D341Med (cell line): Measurements from ENCODE around the gene FLYWCH1.

Experiments
- DNase-seq: peaks from one replicate; pipeline ENCODE4 v3.0.0; 2012; ENCODE audit warnings: low spot score

FLYWCH1 gene, protein sequence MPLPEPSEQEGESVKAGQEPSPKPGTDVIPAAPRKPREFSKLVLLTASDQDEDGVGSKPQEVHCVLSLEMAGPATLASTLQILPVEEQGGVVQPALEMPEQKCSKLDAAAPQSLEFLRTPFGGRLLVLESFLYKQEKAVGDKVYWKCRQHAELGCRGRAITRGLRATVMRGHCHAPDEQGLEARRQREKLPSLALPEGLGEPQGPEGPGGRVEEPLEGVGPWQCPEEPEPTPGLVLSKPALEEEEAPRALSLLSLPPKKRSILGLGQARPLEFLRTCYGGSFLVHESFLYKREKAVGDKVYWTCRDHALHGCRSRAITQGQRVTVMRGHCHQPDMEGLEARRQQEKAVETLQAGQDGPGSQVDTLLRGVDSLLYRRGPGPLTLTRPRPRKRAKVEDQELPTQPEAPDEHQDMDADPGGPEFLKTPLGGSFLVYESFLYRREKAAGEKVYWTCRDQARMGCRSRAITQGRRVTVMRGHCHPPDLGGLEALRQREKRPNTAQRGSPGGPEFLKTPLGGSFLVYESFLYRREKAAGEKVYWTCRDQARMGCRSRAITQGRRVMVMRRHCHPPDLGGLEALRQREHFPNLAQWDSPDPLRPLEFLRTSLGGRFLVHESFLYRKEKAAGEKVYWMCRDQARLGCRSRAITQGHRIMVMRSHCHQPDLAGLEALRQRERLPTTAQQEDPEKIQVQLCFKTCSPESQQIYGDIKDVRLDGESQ

DNA sequence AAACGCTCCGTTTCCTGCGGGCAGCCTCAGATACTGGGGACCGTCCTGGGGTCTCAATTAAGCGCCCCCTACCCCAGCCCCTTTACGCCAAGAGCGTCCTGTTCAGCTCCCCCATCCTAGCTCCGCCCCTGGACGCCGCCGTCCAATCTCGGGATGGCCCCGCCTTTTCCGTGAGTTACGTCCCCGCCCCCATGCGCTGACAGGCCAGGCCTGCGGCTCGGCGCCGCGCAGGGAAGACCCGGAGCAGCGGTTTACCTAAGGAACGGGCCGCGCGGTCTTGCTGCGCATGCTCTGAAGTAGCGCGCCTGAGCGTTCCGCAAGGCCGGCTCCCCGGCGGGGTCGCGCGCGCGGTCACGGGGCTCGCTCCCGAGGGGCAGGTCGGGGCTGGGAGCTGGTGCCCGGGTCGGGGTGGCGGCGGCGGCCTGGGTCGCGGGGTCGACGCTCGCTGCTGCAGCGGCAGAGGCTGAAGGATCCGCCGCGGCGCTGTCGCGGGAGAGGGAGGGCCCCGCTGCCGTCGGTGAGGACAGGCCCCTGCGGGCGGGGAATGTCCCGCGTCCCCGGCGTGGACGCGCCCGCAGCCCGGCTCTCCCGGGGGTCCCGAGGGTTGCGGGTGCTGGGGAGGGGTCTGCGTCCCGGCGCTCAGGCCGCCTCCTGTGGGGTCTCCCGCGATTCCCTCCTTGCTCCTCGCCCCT lies at the start of gene FLYWCH1:
Gene FLYWCH1, plus strand, starts transcription at position 294 of the 692 bp plus-strand sequence. CDS start 17,755 bp downstream, outside the sequence.
- peak; percentile 95 for DNase-seq

DNA sequence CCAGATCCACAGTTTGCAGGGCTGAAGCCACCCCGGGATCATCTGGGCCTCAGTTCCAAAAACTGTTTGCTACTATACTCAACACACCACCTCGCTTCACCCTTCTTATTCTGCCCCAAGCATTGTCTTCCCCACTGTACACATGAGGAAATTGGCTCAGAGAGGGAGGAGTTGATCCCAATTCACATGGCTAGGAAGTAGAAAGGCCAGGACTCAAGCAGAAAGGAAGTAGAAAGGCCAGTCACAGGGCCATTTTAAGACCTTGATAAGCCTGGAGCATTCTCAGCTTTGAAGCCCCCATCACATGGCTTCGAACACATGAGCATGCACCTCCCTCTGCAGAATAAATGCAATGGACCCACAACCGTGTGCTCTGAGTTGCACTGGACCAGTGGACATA lies 46.1 kb upstream of the FLYWCH1 start:
- no peak for DNase-seq

DNA sequence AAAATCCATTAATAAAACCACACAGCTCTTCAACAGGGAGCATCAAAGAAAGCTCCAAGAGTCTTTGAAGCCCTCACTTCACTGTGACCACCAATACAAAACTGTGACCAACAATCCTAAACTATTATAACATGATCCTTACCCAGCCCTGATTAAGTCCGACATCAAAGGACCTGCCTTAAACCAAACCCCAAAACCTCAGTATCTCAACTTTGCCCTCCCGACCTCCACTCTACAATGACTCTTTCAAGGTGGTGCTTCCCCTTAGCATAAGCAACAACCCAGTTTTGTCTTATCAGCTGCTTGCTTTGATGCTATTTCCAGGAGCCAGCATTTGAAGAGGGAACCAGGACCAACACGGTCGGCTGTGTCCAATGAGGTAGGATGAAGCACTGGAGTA lies 45.3 kb upstream of the FLYWCH1 start:
- DNase-seq: no peak

DNA sequence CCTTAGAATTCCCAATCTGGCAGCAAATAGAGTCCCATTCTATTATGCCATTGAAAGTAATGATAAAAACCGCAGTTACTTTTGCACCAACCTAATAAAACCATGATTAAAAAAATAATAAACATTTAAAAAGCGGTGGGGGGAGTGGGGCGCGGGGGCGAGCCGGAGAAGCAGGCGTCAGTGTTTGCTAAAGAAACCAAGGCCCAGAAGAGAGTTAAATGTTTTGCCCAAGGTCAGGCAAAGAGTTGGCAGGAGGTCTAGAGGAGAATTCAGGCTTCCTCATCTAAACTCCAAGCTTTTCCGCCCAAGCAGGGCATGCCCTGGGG lies 44.1 kb upstream of the FLYWCH1 start:
- DNase-seq: no peak

DNA sequence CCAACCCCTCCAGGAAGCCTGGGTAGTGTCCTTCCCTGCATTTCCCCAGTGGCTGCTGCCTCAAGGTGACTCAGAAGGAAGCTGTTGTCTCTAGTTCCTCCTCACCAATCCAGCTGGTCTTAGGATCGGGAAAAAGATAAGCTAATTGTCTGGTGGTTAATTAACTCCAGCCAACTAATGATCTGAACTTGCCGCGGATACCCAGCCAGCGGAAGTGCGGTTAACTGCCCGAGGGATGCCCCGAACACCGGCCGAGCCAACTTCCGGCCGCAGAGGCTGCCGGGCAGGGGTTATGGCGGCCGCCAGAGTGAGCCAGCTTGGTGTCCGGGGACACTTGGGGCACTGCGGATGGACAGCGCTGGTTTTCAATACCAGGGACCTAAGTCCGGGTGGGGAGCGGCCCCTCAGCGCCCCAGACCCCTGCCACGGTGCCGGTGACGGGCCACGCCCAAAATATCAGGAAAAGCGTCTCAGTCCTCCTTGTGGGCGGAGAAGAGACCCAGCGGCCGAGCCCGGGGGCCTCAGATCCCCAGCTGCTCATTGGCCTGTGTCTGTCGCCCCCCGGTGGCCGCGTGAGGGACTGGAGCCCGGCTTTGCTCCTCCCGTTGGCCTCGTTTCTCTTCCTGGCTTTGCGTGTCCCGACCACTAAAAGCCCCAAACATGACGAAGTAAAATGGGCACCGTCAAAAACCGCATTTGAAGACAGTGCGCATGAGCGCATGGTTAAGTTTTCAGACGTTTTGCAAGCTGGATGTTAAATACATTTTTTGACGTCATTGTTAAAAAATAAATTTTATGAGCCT lies 43.5 kb upstream of the FLYWCH1 start:
- peak; percentile 96 for DNase-seq

DNA sequence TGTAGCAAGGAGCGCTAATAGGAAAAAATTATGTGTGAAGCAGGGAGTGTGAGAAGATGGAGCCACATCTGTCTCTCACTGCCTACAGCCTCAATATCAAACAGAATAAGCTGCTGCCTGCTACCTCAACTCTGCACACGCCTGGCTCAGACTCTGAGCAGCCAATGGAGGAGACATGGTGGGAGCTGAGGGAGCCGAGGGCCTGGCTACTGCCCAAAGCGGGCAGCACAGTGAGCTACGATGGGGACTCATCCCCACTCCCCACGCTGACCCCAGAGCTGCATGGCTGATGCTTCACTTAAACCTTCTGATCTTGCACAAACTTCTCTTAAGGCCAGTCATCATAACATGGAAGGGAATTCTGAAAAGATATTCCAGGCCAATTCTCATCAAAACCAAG lies 39.8 kb upstream of the FLYWCH1 start:
- DNase-seq: no peak

DNA sequence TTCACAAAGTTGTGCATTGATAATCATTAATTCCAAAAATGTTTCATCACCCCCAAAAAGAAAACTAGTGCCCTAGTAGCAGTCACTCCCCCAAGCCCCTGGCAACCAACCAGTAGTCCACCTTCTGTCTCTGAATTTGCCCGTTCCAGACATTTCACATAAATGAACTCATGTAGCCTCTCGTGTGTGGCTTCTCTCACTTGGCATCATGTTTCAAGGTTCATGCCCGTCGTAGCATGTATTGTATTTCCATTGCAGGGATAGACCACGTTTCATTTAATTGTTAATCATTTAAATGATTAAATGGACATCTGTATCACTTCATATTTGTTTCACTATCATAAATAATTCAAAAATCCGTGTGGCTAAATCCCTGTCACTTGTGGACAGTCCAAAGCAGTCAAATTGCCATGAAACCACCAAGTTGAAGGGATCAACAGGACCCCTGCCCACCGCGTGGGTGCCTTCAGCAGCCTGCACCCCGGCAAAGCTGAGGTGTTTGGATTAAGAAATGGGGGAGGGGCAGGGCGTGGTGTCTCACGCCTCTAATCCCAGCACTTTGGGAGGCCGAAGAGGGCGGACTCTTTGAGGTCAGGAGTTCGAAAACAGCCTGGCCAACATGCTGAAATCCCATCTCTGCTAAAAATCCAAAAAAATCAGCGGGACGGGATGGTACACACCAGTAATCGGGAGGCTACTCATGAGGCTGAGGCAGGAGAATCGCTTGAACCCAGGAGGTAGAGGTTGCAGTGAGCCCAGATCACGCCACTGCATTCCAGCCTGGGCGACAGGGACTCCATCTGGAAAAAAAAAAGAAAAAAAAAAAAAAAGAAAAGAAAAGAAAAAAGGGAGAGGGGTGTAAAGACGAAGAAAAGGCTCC lies 37.5 kb upstream of the FLYWCH1 start:
- DNase-seq: no peak

DNA sequence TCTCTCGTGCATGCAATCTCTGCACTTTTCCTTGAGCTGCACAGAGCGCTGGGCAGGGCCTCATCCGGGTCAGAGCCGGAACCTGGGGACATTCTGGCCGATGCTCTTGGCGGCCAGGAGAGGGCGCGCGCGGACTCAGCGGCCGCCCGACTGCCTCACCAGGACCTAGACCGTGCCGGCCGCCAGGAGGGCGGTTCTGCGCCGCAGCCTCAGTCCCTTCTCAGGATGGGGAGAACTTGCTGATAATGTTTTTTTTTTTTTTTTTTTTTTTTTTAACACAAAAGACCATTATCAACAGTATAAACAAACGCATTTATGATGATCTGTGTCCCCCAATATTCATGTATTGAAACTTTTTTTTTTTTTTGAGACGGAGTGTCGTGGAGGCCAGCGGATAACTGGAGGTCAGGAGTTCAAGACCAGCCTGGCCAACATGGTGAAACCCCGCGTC lies 36.8 kb upstream of the FLYWCH1 start:
- DNase-seq: peak; percentile 88

DNA sequence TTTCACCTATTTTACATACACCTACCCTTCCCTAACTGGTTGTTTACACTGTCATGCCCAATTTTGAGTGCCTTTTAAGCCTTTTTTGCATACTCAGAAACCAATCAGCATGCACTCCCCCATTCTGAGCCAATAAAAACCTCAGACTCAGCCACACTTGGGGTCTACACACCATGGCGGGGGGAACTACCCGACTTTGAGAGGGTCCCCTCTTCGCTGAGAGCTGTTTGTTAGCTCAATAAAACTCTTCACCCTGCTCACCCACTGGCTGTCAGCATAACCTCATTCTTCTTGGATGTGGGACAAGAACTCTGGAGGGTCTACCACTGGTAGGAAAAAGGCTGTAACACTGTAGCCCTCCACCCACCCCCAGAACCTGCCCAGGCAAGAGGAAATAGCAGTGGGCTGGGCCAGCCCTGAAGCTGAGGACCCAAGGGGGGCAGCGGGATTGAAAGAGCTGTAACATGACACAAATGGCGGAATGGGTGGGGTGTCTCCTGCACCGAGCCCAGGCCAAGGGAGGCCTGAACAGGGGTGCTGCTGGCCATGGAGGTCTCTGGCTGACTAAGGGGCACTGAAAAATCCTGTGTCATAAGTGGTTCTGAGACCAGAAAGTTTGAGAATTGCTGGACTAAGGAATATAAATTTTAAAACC lies 31.8 kb upstream of the FLYWCH1 start:
- DNase-seq: no peak

DNA sequence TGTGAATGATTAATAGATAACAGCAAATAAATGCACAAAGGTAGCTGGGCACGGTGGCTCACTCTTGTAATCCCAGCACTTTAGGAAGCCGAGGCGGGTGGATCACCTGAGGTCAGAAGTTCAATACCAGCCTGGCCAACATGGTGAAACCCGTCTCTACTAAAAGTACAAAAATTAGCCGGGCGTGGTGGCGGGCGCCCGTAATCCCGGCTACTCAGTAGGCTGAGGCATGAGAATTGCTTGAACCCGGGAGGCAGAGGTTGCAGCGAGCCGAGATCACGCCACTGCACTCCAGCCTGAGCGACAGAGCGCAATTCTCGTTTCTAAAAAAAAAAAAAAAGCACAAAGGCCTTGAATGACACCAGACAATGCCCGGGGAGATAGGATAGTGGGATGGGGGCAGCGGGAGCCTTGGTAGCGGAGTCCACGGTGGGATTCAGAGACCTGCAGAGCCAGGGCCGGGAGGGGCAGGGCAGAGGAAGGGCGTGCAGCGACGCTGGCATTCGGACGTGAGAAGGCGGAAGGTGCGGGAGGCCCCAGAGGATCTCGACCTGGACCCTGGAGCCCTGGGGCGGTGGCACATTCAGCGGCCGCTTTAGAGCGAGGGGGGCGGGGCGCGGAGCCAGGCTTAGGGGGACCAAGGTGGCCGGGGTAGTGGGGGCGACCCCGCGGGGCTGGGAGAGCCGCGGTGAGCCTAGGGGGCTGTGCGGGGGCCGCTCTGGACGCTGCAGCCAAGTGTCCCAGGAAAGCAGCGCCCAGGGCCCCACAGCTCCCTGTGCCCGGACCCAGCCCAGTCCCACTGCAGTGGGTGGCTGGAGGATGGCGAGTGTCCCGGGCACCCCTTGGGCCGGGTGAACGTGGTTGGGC lies 29.7 kb upstream of the FLYWCH1 start:
- DNase-seq: peak; percentile 58

DNA sequence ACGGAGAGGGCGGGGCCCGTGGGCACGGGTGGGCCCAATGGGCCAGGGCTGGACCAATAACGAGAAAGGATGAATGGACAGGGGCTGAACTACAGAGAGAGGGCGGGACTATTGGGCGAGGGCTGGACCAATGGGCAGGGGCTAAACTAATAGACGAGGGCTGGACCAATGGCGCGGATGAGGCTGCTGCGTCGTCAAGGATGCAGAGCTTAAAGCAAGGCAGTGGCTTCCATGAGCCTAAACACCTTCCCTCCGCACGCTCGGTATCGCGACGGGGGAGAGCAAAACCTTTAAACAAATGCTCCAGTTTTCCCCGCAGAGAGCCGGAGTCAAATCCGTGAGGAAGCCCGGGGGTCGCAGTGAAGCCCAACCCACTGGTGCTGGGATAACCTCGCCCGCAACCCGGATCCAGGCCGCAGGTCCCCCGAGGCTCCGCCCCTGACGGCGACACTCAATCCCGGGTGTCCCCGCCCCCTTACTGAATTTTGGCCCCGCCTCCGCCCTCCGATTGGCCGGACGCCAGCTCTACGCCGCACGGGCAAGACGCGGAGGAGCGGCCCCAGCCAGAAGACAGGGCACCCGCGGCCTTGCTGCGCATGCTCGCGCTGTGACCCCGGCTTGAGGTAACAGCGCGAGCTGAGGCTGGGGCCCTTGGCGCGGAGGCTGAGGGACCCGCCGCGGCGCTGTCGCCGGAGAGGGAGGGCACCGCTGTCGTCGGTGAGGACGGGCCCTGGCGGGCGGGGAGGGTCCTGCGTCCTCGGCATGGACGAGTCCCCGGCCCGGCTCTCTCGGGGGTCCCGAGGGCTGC lies 28.9 kb upstream of the FLYWCH1 start, which contains the start of gene FLYWCH2:
Gene FLYWCH2, plus strand, starts transcription at position 566 of the 808 bp plus-strand sequence. CDS start 13,235 bp downstream, outside the sequence.
- peak; percentile 97 for DNase-seq

DNA sequence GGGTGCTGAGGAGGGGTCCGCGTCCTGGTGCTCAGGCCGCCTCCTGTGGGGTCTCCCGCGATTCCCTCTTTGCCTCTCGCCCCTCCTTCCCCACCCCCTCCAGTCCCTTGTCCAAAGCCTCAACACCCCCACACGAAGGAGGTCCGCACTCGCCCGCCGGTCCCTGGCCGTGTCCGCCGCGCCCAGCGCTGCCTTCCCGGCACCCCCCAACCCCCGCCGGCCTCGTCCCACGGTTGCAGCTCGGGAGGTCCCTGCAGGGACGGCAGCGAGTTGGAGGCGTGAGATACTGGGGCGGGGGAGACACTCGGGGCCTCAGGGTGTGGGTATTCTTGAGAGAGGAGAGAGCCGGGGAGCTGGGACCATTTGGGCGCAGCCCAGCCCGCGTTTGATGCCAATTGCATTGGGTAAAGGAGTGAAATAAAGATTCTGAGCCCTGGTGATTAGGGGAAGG lies 28.2 kb upstream of the FLYWCH1 start:
- peak; percentile 57 for DNase-seq

DNA sequence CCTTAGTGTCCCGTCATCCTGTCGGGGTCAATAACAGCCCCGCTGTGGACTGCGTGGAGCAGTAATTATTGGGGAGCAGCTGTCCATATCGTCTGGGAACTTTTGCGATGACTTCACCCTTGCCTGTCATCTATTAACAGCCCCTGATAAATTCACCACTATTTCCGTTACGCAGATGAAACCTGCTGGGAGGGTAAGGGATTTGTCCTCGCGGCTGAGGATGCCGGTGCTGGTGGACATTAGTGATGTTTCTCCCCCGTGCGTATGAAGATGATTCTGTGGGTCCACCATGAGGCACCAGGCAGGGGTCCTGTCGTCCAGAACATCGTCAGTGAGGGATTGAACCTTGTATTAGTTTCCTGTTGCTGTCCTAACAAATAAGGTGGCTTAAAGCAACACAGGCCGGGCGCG lies 27.7 kb upstream of the FLYWCH1 start:
- no peak for DNase-seq

DNA sequence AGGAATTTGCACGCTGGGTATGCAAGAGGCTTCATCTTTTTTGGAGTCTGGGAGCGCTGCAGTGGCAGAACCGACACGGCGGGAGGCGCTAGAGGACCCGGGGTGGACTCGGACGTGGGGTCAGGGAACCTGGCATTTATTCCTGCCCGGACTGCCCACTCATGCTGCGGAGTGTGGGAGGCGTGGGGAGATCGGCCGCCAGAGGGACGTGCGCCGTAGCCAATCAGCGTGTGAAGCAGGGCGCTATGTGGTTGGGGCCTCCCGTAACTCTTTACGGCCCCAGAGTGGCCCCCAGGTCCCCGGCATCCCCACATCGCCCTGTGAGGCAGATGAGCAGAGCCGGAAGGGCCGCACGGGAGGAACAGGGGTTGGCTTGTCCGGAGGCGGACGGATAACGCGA lies 17.5 kb upstream of the FLYWCH1 start:
- DNase-seq: no peak

DNA sequence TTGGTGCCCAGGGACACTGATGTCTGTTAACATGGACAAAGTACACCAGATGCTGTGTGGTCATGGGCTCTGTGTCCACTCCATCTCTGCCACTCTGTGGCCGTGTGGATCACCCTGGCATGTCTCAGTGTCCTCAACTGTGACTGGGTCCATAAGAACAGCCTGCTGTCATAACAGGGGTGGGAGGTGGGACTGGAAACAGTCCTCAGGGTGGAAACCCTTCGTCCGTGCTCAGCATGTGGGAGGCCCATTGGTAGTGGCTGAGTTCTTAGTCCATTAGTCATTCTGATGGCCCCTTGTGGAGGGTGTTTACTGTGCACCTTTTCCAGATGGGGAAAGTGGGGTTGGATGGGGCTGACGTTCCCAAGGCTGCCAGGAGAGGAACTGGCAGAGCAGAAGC lies 15.9 kb upstream of the FLYWCH1 start:
- DNase-seq: no peak

DNA sequence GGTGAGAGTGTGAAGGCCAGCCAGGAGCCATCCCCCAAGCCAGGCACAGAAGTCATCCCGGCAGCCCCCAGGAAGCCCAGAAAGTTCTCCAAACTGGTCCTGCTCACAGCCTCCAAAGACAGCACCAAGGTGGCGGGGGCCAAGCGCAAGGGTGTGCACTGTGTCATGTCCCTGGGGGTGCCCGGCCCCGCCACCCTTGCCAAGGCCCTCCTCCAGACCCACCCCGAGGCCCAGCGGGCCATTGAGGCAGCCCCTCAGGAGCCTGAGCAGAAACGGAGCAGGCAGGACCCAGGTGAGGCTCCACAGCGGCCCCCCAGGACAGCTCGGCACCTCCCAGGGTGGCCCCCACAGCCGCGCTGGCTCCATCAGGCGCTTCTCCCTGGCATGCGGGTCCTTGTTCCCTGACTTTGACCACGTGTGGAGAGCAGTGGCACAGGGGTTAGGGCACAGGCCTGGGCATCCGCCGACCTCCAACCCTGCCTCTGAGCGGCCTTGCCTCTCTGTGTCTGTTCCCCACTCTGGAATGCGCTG lies 15.2 kb upstream of the FLYWCH1 start:
- no peak for DNase-seq

DNA sequence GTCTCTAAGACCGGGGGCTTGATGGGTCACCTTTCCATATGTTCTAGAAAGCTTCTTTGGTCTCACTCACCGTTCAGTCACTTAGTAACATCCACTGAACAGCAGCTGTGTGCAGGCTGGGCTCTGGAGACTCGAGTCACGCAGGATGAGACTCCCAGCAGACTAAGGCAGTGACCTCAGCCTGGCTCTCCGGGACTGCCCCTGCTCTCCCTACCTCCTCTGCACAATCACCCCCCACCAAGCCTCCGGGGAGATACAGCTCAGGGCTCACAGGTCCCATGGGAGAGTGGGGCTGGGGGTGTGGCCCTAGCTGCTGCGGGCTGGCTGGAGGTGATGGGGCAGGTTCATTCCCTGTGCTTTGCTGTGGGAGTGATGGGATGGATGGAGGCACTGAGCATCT lies 14.6 kb upstream of the FLYWCH1 start:
- peak; percentile 77 for DNase-seq
